ENCODE measurements around the gene SNU13.
"Not testable (repeated sequence)": the region's sequence is repeated elsewhere in the genome, so short reads cannot be mapped to it uniquely, and the experiment has no call there.

DNA sequence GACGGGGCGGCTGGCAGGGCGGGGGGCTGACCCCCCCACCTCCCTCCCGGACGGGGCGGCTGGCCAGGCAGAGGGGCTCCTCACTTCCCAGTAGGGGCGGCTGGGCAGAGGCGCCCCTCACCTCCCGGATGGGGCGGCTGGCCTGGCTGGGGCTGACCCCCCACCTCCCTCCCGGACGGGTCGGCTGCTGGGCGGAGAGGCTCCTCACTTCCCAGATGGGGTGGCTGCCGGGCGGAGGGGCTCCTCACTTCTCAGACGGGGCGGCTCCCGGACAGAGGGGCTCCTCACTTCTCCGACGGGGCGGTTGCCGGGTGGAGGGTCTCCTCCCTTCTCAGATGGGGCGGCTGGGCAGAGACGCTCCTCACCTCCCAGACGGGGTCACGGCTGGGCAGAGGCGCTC is 57.6 kb downstream of the SNU13 start:
- TF ChIP-seq EZH2 (IDR thresholded peaks at IDR 0.05; ENCODE audit: borderline replicate concordance, insufficient read depth, low read length, poor library complexity, severe bottlenecking); EP300 (conservative IDR thresholded peaks at IDR 0.05; ENCODE audit: poor library complexity, severe bottlenecking): not testable (repeated sequence)

Data from neural cell (in vitro differentiated cells).